ENCODE data around the gene ZNF236.

ZNF236 gene

GRCh38 chr18:76928179-76928868 lies 106.0 kb downstream of the ZNF236 start:
- H3K36me3 ChIP-seq, result peaks cover 88% of the 10 kb centered on the region
- no peaks in the 10 kb centered on the region for H3K27me3 ChIP-seq
- no peaks in the 10 kb centered on the region for H3K9me3 ChIP-seq
- no peaks in the 10 kb centered on the region for H3K4me1 ChIP-seq (ENCODE audit: control insufficient read depth in 1 of 2, insufficient read depth in 1 of 2, low read depth in 1 of 2, low read length in 1 of 2)
- H3K27ac ChIP-seq, result no peak overlapping the region
- no peak overlapping the region for H3K4me3 ChIP-seq (ENCODE audit: low read depth in 1 of 2, low read length in 1 of 2)
- TF ChIP-seq, protein P1, sequence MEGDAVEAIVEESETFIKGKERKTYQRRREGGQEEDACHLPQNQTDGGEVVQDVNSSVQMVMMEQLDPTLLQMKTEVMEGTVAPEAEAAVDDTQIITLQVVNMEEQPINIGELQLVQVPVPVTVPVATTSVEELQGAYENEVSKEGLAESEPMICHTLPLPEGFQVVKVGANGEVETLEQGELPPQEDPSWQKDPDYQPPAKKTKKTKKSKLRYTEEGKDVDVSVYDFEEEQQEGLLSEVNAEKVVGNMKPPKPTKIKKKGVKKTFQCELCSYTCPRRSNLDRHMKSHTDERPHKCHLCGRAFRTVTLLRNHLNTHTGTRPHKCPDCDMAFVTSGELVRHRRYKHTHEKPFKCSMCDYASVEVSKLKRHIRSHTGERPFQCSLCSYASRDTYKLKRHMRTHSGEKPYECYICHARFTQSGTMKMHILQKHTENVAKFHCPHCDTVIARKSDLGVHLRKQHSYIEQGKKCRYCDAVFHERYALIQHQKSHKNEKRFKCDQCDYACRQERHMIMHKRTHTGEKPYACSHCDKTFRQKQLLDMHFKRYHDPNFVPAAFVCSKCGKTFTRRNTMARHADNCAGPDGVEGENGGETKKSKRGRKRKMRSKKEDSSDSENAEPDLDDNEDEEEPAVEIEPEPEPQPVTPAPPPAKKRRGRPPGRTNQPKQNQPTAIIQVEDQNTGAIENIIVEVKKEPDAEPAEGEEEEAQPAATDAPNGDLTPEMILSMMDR (IDR thresholded peaks at IDR 0.05), result no peak

GRCh38 chr18:76931171-76931570 lies 108.8 kb downstream of the ZNF236 start:
- H3K27me3 ChIP-seq, result no peaks in the 10 kb centered on the region
- H3K4me3 ChIP-seq (ENCODE audit: low read depth in 1 of 2, low read length in 1 of 2), result no peak overlapping the region
- H3K4me1 ChIP-seq (ENCODE audit: control insufficient read depth in 1 of 2, insufficient read depth in 1 of 2, low read depth in 1 of 2, low read length in 1 of 2), result no peaks in the 10 kb centered on the region
- H3K36me3 ChIP-seq, result peaks cover 69% of the 10 kb centered on the region
- H3K27ac ChIP-seq, result no peak overlapping the region
- H3K9me3 ChIP-seq, result no peaks in the 10 kb centered on the region
- TF ChIP-seq, protein P1 (IDR thresholded peaks at IDR 0.05), result no peak

GRCh38 chr18:76932026-76932819 lies 109.9 kb downstream of the ZNF236 start:
- Histone ChIP-seq H3K27me3 (no peaks in the 10 kb centered on the region), H3K4me3 (ENCODE audit: low read depth in 1 of 2, low read length in 1 of 2) (no peak overlapping the region), H3K36me3 (peaks cover 68% of the 10 kb centered on the region), H3K9me3 (no peaks in the 10 kb centered on the region), H3K27ac (no peak overlapping the region), H3K4me1 (ENCODE audit: control insufficient read depth in 1 of 2, insufficient read depth in 1 of 2, low read depth in 1 of 2, low read length in 1 of 2) (no peaks in the 10 kb centered on the region)
- TF ChIP-seq, protein P1 (IDR thresholded peaks at IDR 0.05), result no peak

DNA sequence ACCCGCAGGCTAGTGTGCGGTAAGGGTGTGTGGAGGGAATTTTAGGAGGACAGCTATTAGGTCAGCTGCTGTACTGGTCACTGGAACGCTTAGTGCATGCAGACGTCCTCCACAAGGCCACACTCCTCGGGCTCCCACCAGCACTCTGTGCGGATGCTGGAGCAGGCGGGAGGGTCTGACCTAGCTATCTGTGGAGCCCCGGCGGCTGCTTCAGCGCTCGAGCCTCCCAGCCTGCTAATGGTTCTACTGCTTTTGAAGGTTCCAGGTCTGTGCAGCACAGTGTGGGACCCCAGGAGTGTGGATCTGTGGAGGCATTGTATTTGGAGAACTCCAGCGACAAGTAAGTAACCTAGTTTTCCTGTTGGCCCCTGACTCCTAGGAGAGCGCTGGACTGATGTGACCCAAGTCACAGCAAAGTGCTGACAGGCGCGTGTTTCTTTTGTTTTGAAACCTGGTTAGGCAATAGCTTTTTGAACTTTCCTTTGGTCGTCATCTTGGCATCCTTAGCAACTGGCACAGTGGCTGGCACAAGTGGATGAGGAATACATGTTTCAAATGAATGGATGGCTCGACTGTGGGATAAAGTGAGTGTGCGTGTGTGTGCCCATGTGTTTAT lies 113.5 kb downstream of the ZNF236 start:
- Histone ChIP-seq H3K4me3 (ENCODE audit: low read depth in 1 of 2, low read length in 1 of 2) (no peak overlapping the region), H3K4me1 (ENCODE audit: control insufficient read depth in 1 of 2, insufficient read depth in 1 of 2, low read depth in 1 of 2, low read length in 1 of 2) (no peaks in the 10 kb centered on the region), H3K9me3 (no peaks in the 10 kb centered on the region), H3K27ac (no peak overlapping the region), H3K36me3 (peaks cover 60% of the 10 kb centered on the region), H3K27me3 (no peaks in the 10 kb centered on the region)
- TF ChIP-seq, protein P1 (IDR thresholded peaks at IDR 0.05), result no peak

DNA sequence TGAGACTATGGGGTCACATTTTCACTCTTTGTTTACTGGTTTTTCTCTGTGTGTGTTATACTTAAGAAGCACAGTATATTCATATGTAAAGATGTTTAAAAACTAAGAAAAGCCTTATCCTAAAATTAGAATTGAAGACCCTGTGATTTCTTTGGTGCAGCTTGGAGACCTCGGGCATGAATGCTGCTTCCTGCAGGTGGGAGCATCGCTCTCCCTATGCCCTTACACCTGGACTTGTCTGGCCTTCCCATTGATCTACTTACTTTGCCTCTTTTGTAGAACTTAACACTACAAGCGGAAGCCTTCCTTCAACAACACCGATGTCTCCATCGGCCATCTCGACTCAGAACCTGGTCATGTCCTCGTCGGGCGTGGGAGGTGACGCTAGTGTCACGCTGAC lies 114.5 kb downstream of the ZNF236 start:
- Histone ChIP-seq H3K4me3 (ENCODE audit: low read depth in 1 of 2, low read length in 1 of 2) (no peak overlapping the region), H3K27ac (no peak overlapping the region), H3K9me3 (no peaks in the 10 kb centered on the region), H3K36me3 (peaks cover 55% of the 10 kb centered on the region), H3K4me1 (ENCODE audit: control insufficient read depth in 1 of 2, insufficient read depth in 1 of 2, low read depth in 1 of 2, low read length in 1 of 2) (no peaks in the 10 kb centered on the region), H3K27me3 (no peaks in the 10 kb centered on the region)
- TF ChIP-seq, protein P1 (IDR thresholded peaks at IDR 0.05), result no peak

All from neutrophil (primary cell).